Activated CD4-positive, alpha-beta T cell treated with anti-CD3 and anti-CD28 coated beads, Interleukin-2, Interleukin-4, amounts not matched to agents 100 ng/mL and 50 ng/mL, durations not matched to agents 16 hours and 8 hours (primary cell): Measurements from ENCODE around the gene LEUTX.
A peak's percentile ranks its signal among the peaks of the same experiment; 100 is the strongest.

Source experiments
- DNase-seq: peaks from one replicate; pipeline ENCODE4 v3.0.0-alpha.2; 2020; ENCODE audit warnings: low spot score

LEUTX gene

DNA sequence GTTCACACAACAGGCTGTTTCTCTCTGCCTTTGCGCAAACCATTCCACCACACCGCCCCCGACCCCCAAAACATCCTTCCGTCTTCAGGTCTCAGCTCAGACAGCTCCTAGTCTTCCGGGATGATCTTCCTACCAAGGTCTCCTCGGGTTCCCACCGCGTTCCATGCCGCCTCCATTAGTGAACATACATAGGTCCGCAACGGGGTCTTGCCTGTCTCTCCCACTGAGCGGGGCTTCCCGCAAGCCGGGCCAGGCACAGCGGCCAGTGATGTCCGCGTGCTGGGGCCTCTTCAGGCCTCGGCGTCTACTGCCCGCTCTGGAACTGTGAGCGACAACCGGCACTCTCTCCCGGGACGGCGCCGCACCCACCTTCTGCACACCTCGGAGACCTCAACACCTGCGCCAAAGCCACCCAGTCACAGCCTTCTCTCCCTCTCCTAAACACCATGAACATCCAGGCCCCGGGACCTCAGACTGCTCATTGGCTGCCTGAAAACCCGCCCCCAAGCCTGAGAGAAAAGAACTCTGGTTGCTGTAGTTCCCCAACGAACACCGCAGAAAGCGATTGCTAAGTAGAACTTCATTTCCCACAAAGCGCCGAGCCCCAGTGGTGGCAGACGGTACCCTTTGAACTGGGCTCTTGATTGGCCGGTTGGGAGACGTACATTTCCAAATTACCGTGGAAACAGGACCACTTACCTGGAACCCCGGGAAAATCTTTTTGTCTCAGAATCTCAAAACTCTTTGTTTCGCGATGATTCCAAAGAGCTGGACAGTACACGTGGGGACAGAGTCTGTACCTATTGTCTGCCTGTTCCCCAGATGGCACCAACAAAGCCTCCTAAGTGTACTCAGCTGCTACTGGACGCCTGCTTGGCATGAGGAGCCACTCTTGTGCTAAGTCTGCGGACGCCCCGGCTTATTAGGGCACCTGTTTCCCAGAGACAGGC, 45.8 kb downstream of the LEUTX start:
- peak; percentile 90 for DNase-seq

GRCh38 chr19:39825093-39825463, 46.4 kb downstream of the LEUTX start:
- no peak for DNase-seq

DNA sequence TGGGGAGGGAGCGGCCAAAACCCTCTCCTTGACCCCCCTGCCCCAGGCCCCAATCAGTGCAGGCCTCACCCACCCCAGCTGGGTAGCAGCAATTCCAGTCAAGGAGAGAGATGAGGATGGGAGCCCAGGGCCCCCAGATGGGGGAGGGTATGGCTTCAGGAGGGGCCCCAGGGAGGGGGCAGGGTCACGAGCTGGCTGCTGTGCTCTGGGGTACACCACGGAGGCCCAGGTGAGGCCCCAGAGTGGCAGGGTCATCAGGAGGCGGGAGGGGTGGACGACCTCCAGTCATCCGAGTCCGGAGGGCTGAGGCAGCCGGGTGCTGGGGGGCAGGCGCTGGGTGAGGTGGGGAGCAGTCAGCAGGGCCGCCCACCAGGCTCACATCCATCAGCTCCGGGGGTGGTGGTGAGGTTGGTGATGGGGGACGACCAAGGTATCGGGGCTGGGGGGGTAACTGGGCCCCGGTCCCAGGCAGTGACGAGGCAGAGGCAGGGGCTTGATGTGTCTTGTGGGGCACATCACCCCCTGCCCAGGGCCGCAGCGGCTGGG, 47.0 kb downstream of the LEUTX start:
- no peak for DNase-seq

DNA sequence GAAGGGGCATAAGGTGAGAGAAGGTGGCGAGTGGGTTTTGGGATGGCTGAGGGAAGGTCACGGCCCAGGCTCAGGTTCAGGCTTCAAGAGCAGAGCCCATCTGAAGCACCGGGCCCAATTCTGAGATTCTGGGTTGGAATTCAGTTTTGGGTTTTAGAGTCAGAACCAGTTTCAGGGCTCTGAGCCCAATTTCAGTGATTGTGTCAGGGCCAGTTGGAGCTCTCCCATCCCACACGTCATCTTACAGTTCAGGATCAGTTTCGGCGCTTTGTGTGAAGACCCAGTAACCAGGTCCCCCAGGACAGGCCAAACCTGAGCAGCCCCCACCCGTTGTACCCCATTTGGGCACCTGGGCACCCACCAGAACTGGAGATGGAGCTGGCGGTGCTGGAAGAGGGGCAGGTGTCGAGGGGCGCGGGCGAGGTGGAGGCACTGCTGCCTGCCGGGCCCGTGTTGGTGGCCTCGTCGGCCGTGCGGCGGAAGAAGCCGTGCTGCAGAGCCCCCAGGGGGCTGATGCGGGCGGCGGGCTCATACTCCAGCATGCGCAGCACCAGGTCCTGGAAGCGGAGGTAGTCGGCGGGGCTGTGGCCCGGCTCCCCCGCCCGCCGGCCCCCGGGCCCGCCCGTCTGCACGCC, 47.8 kb downstream of the LEUTX start:
- DNase-seq, result no peak

DNA sequence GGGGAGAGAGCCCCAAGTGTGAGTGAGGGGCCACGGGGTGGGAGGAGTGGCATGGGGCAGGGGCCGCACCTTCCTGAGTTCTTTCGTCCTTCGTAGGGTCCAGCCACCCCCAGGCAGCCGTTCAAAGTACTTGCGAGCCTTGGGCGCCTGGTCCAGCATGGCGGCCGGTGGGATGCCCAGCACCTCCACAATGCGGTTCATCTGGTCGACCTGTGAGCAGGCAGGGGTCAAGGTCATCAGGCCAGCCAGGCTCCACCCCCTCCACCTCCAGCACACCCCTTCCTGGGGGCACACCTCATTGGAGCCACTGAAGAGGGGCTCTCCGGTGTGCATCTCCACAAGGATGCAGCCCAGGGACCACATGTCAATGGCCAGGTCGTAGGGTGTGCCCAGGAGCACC, 48.6 kb downstream of the LEUTX start:
- no peak for DNase-seq

DNA sequence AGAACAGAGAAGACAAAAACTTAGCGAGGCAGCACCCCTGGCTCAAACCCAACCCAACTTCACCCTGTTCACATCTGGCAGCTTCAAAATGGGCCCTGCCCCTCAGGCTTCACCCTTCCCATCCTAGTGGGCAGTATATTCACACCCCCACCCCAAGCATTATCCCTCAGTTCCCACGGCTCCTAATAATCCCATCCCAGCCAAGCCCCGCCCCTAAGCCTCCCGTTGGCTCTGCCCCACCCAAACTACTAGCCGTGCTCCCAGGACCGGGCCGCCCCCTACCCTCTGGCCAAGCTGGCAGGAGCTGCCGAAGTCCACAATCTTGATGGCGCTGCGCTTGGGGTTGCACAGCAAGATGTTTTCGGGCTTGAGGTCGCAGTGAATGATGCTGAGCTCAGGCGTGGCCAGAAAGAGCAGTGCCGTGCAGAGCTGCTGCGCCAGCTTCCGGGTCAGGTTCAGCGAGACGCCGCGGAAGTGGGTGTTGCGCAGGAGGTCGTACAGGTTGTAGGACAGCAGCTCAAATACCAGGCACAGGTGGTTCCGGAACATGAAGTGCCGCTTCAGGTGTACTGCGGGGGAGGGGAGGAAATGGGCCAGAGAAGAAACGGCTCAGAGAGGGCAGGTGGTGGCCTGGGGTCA, 49.5 kb downstream of the LEUTX start:
- no peak for DNase-seq

GRCh38 chr19:39828654-39829032, 50.0 kb downstream of the LEUTX start:
- DNase-seq, result no peak

DNA sequence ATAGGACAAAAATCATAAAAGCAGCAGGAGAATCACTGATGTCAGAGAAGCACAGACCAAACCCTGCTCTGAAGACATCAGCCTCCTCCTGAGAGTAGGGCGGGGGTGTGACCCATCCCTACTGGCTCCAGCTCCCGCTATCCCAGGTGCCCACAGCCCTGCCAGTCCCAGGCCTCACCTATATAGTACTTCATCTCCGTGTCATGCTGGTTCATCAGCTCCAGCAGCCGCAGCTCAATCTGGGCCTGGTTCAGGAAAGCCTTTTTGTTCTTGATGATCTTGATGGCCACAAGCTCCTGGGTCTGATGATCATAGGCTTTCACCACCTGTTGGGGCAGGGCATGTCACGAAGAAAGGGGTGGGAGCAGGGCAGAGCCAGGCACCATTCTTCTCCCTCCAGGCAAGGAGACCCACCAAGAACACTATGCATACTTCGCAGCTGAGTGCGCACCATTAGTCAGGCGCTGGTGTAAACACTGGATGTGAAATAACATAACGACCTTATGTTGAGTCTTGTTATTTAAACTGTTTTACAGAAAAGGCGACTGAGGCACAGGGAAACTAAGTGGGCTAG, 51.1 kb downstream of the LEUTX start:
- no peak for DNase-seq

GRCh38 chr19:39830406-39830805, 51.8 kb downstream of the LEUTX start:
- DNase-seq, result no peak

GRCh38 chr19:39830847-39831246, 52.2 kb downstream of the LEUTX start:
- no peak for DNase-seq

DNA sequence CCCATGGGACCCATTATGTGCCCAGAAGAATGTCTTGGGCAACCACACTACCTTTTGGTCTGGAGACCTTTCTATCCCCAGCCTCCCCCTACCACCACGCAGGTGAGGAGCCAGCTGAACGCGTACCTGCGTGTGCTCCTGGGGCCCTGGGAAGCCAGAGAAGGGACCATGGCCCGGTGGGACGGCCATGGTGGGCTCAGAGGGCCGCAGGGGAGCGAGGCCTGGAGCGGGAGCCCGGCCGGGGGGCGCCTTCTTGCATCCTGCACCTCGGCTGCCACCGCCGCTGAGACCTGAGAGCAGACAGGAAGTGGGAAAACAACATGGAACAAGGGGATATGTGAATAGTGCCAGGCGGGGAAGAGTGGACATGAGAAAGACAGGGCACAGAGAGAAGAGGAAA, 53.0 kb downstream of the LEUTX start:
- DNase-seq, result no peak

DNA sequence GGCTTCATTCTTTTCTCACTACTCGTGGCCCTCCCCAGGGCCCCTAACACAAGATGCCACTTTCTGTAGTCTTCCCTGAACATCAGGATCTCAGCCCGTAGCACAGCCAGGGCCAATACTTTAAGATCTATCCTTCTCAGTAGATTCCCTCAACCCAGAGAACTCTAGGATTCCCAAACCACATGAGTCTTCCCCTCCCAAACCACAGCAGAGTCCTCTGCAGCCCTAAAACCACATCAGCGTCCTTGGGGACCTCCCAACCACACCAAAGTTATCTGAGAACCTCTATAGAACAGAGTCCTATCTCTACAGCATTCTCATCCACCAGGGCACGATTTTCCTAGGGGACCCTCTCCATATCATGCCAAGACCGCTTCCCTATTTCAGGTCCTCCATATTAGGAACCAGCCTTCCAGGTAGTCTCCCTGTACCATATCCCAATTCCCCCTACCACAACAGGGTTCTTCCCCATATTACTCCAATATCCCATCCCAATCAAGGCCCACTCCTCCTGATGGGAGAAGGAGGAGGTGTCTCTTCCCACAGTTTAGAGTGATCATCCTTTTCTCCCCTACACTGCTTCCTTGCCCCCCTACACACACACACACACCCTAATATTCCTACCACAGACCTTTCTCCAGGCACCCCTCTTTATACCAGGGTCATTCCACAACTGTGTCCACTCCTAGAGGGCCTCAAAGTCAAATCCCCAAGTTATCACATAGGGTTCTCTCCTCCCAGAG, 53.9 kb downstream of the LEUTX start:
- no peak for DNase-seq

- no peak for DNase-seq
These were observed 54.5 kb downstream of the LEUTX start for GRCh38 chr19:39833160-39833463.

DNA sequence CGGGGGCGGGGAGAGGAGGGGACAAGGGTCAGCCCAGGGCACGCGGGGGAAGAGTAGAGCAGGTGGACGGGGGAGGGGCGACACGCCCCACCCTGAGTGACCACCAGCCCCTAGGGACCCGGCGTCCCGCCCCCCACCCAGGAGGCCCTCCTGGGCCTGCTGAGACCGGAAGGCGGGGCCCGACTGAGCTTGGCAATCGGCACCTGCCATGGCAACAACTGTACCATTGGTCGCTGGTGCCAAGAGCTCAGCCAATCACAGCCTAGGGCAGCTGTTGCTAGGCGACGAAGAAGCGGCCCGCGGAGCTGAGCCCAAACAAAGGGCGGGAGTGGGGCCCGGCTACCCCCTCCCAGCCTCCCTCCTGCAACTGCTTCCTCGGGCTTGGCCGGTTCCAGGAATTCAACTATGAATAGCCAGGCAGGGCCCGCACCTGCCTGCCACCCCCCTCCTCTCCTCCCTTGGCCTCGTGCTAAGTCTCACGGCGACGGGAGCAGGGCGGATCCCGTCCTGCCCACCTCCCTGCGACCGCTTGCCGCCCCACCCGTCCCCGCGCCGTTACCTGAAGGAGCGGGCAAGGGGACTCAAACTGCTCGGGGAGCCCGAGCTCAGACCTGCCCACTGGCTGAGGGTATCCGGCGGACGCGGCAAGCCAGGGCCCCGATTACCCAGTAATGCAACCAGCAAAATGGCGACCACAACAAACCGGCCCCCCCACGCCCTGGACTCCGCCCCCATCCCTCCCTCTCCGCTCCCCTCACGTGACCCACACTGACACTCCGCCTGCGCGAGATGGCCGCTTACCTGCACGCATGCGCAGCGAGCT, 55.0 kb downstream of the LEUTX start, which contains the start of gene DYRK1B:
DYRK1B (minus strand) TSS at position 699 of the 823 bp plus-strand sequence. CDS start 2,295 bp downstream, outside the sequence.
- peak; percentile 97 for DNase-seq

DNA sequence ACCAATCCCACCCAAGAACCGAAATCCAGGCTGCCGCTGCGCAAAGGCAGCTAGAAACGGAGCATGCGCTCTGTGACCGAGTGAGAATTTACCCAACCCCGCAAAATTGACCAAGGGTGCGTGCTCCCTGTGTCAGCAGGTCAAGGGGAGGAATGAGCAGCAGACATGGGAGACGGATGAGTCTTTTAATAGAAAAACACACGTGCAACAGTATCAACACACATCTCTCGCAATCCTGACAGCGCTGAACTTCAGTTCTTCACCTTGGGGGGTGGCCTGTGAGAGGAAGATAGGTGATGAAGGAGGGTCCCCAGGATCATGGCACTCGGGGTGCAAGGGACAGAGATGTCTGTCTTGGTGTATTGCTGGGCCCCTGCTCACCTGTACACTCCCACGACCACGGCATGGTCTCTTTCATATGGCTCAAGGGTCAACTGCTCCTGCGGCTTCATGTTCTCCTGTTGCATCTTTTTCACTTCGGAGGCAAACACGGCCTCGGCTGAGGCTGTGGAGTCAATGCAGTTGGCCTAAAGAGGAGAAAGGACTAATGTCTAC, 55.7 kb downstream of the LEUTX start:
- no peak for DNase-seq
